ENCODE data around the gene ST6GALNAC3.

Gene ST6GALNAC3

GRCh38 chr1:76147917-76148316, 73.4 kb downstream of the ST6GALNAC3 start:
- H3K4me3 ChIP-seq: no peak overlapping the region
- no peak overlapping the region for H3K9ac ChIP-seq
- H4K20me1 ChIP-seq: no peaks in the 10 kb centered on the region; the same call in 1 of the 2 replicates
- peak overlapping the region; percentile 69 for H3K4me2 ChIP-seq
- no peaks in the 10 kb centered on the region for H3K9me3 ChIP-seq
- peaks cover 22% of the 10 kb centered on the region for H3K4me1 ChIP-seq
- TF ChIP-seq Cebpa-rat (IDR thresholded peaks at IDR 0.05): no peak
- H3K36me3 ChIP-seq: no peaks in the 10 kb centered on the region
- H3K27ac ChIP-seq: no peak overlapping the region
- no peaks in the 10 kb centered on the region for H3K27me3 ChIP-seq

DNA sequence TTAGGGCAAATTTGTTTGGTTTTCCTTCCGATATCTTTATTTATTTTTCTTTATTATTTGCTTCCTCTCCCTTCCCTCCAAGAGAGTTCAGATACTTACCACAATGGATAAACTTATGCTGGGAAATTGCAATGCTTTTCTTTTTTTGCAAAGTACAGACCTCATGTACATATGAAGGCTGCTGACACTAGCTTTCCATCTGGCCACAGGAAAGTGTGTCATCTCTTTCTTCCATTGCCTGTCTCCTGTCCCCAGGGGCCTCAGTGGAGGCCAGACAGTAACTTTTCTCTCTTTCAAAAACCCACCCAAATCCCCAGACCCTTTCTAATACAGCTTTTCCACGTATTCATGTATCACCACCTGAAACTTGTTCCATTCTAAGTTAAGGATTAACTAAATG, 73.9 kb downstream of the ST6GALNAC3 start:
- Histone ChIP-seq H3K4me3 (no peak overlapping the region), H3K36me3 (no peaks in the 10 kb centered on the region)

DNA sequence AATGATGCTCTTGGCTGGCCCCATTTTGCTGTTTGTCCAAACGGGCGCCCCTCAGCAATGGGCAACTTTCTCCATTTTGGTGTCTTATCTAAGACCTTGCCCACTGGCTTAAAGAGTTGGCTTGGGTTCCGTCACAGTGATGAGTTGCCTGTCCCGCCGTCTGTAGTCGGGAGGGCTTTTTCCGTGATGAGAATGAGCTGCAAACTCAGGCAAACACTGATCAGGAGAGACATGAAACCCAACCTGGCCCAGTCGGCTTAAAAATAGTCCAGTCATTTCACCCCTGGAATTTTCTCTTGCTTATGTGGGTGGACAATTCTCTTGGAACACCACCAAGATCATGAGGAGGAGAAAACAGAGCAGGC, 79.3 kb downstream of the ST6GALNAC3 start:
- Histone ChIP-seq H3K4me3 (no peak overlapping the region), H3K9me3 (no peaks in the 10 kb centered on the region), H3K4me1 (peaks cover 15% of the 10 kb centered on the region), H3K36me3 (no peaks in the 10 kb centered on the region), H3K9ac (no peak overlapping the region), H3K4me2 (peak overlapping the region; percentile 78; the same call in 1 of the 2 replicates), H4K20me1 (no peaks in the 10 kb centered on the region; the same call in 1 of the 2 replicates), H3K27ac (no peak overlapping the region), H3K27me3 (no peaks in the 10 kb centered on the region)
- TF ChIP-seq Cebpa-rat (IDR thresholded peaks at IDR 0.05): no peak

More for the DNA sequence above, 73.9 kb downstream of the ST6GALNAC3 start:
- Histone ChIP-seq H4K20me1 (no peaks in the 10 kb centered on the region; the same call in 1 of the 2 replicates), H3K4me1 (peaks cover 22% of the 10 kb centered on the region), H3K27ac (no peak overlapping the region), H3K4me2 (peak overlapping the region; percentile 69), H3K27me3 (no peaks in the 10 kb centered on the region), H3K9ac (no peak overlapping the region), H3K9me3 (no peaks in the 10 kb centered on the region)
- TF ChIP-seq Cebpa-rat (IDR thresholded peaks at IDR 0.05): no peak

- Histone ChIP-seq H3K27ac (no peak overlapping the region), H3K36me3 (no peaks in the 10 kb centered on the region), H4K20me1 (no peaks in the 10 kb centered on the region; the same call in 1 of the 2 replicates), H3K9ac (peak overlapping the region; percentile 54), H3K4me1 (peaks cover 11% of the 10 kb centered on the region), H3K4me2 (peak overlapping the region; percentile 78), H3K27me3 (no peaks in the 10 kb centered on the region), H3K9me3 (no peaks in the 10 kb centered on the region), H3K4me3 (peak overlapping the region; percentile 57)
- TF ChIP-seq Cebpa-rat (IDR thresholded peaks at IDR 0.05): no peak
Observed at GRCh38 chr1:76154206-76154956, 79.8 kb downstream of the ST6GALNAC3 start.

DNA sequence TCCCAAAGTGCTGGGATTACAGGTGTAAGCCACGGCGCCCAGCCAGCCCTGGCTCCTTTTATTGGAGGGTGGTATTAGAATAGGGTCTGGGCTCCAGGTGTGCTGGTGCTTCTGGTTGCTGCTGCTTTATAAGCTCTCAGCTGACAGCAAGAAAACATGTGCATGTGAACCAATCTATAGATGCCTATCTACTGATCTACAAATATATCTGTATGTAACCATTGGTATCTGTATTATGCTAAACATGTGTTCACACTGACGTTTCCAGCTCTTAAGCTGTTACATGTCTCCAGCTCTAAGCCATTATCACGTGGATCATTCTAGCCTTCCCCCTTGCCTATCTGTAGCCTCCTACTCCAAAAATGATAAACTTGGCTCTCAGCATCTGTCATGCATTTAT, 82.4 kb downstream of the ST6GALNAC3 start:
- Histone ChIP-seq H3K4me1 (peaks cover 11% of the 10 kb centered on the region), H4K20me1 (no peaks in the 10 kb centered on the region), H3K4me3 (no peak overlapping the region), H3K9me3 (no peaks in the 10 kb centered on the region), H3K27ac (no peak overlapping the region), H3K4me2 (no peak overlapping the region), H3K36me3 (no peaks in the 10 kb centered on the region), H3K27me3 (no peaks in the 10 kb centered on the region), H3K9ac (no peak overlapping the region)
- TF ChIP-seq Cebpa-rat (IDR thresholded peaks at IDR 0.05): no peak

DNA sequence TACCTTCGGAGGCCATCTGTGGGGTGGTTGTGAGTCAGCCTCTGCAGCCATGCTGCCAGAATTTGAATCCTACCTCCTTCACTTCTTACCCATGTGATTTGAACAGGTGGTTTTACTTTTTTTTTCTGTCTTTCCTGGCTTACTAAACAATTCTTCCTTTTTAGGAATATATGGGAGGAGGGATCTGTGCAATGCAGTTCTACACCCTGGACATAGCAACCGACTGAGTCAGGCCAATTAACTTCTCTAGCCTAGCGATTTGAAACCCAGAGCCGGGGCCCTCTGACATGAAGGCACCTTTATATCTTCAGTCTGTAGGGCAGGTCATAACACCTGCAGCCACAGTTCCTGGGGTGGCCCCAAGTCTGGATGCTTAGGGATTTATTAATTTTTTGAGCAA, 83.6 kb downstream of the ST6GALNAC3 start:
- H3K27ac ChIP-seq: no peak overlapping the region
- no peak overlapping the region for H3K4me2 ChIP-seq
- no peak overlapping the region for H3K9ac ChIP-seq
- peaks cover 11% of the 10 kb centered on the region for H3K4me1 ChIP-seq
- no peak overlapping the region for H3K4me3 ChIP-seq
- H3K27me3 ChIP-seq: no peaks in the 10 kb centered on the region
- no peaks in the 10 kb centered on the region for H3K9me3 ChIP-seq
- TF ChIP-seq Cebpa-rat (IDR thresholded peaks at IDR 0.05): no peak
- H4K20me1 ChIP-seq: no peaks in the 10 kb centered on the region
- no peaks in the 10 kb centered on the region for H3K36me3 ChIP-seq

DNA sequence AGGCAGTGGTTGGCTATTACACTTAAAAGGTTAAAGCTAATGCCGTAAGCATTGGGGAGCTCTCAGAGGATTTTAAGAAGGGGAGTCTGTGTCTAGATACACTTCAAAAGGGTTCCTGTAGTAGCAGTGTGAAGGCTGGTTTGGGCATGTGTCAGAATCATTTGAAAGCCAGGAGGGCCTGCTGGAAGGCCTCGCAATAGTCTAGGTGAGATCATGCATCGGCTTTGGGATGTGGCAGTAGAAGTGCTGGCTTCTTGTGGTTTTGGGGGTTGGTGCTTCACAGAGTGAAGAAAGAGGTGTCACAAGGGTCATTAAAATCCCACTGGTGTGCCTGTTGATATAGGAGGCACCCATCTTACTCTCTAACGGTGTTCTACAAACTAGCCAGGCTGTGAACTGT, 85.7 kb downstream of the ST6GALNAC3 start:
- H3K36me3 ChIP-seq: no peaks in the 10 kb centered on the region

GRCh38 chr1:76161451-76161850, 86.9 kb downstream of the ST6GALNAC3 start:
- Histone ChIP-seq H3K27ac (no peak overlapping the region), H3K4me2 (no peak overlapping the region), H3K4me1 (no peaks in the 10 kb centered on the region)

More for the DNA sequence above, 85.7 kb downstream of the ST6GALNAC3 start:
- H3K27me3 ChIP-seq: no peaks in the 10 kb centered on the region
- H3K9me3 ChIP-seq: no peaks in the 10 kb centered on the region
- H4K20me1 ChIP-seq: no peaks in the 10 kb centered on the region
- no peak overlapping the region for H3K4me2 ChIP-seq
- H3K27ac ChIP-seq: no peak overlapping the region
- no peak overlapping the region for H3K4me3 ChIP-seq
- peaks cover under 1% of the 10 kb centered on the region; the same call in 1 of the 2 replicates for H3K4me1 ChIP-seq
- H3K9ac ChIP-seq: no peak overlapping the region
- no peak for TF ChIP-seq Cebpa-rat (IDR thresholded peaks at IDR 0.05)

DNA sequence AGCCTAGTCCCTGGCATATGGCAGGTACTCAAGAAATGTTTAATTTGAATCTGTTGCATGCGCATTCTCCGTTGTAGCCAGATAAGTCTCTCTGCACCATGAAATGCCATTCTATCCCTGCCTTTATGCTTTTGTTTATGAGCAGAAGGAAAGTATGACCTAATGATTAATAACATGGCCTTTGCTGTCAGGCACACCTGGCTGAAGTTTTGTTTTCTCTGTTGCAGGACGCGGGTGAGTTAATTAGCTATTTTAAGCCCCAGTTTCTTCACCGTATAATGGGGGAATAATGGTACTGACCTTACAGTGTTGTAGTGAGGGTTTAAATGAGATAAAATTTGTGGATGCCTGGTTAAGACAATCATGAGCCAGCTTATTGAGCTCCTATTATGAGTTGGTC, 87.7 kb downstream of the ST6GALNAC3 start:
- no peaks in the 10 kb centered on the region for H3K27me3 ChIP-seq
- H3K36me3 ChIP-seq: no peaks in the 10 kb centered on the region
- no peaks in the 10 kb centered on the region for H3K4me1 ChIP-seq
- H4K20me1 ChIP-seq: no peaks in the 10 kb centered on the region
- no peak overlapping the region for H3K9ac ChIP-seq
- no peak overlapping the region for H3K4me3 ChIP-seq
- H3K27ac ChIP-seq: no peak overlapping the region
- peaks cover 5% of the 10 kb centered on the region; the same call in 1 of the 2 replicates for H3K9me3 ChIP-seq
- no peak overlapping the region for H3K4me2 ChIP-seq
- TF ChIP-seq Cebpa-rat (IDR thresholded peaks at IDR 0.05): no peak

More at GRCh38 chr1:76161451-76161850, 86.9 kb downstream of the ST6GALNAC3 start:
- no peak overlapping the region for H3K4me3 ChIP-seq
- H4K20me1 ChIP-seq: no peaks in the 10 kb centered on the region
- no peak for TF ChIP-seq Cebpa-rat (IDR thresholded peaks at IDR 0.05)
- H3K36me3 ChIP-seq: no peaks in the 10 kb centered on the region
- no peaks in the 10 kb centered on the region for H3K27me3 ChIP-seq
- no peaks in the 10 kb centered on the region for H3K9me3 ChIP-seq
- no peak overlapping the region for H3K9ac ChIP-seq

DNA sequence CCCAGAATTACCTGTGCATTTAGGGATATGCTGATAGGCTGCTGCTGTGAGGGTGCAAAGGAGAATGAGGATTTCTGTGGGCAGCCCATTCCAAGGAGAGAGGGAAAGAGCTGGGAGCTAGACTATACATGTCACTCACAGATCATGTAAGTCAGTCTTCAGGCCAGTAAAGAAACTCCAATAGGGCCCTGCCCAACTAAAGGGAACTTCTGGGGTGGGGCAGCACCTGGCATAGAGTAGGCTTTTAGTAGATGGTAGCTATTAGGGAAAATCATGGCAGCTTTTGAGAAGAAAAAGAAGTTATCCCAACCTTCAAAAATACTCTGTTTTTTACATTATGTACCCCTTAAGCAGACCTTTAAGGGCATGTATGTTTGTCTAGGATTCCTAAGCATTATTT, 89.6 kb downstream of the ST6GALNAC3 start:
- H3K9me3 ChIP-seq: peaks cover 12% of the 10 kb centered on the region; the same call in 1 of the 2 replicates
- no peak overlapping the region for H3K9ac ChIP-seq
- H3K4me3 ChIP-seq: no peak overlapping the region
- no peaks in the 10 kb centered on the region for H3K27me3 ChIP-seq
- no peaks in the 10 kb centered on the region for H3K36me3 ChIP-seq
- TF ChIP-seq Cebpa-rat (IDR thresholded peaks at IDR 0.05): no peak
- no peaks in the 10 kb centered on the region for H3K4me1 ChIP-seq
- no peak overlapping the region for H3K27ac ChIP-seq
- no peaks in the 10 kb centered on the region for H4K20me1 ChIP-seq
- no peak overlapping the region for H3K4me2 ChIP-seq
